Measurements from ENCODE around the gene ITGBL1. TPM values are rescaled to one million over a fixed set of nuclear protein-coding genes. Genes with fewer than 3 reads are reported as not detected.

The ITGBL1 gene
- total RNA-seq, 1 experiment from 2014 or later: 0.22 TPM

GRCh38 chr13:101465877-101466276 lies 13.4 kb downstream of the ITGBL1 start:
- H3K9me3 Mint-ChIP-seq: peaks cover under 1% of the 10 kb centered on the region
- H3K4me3 Mint-ChIP-seq: no peak overlapping the region
- ATAC-seq: no peak
- TF ChIP-seq NFYB (CRISPR knock-in tag; conservative IDR thresholded peaks at IDR 0.05; ENCODE audit: low read depth) (no peak), E2F4 (CRISPR knock-in tag; IDR thresholded peaks at IDR 0.05; ENCODE audit: borderline replicate concordance, low read depth) (no peak), IRF2 (CRISPR knock-in tag; IDR thresholded peaks at IDR 0.05; ENCODE audit: borderline replicate concordance, low read depth) (no peak), RELA (CRISPR knock-in tag; IDR thresholded peaks at IDR 0.05; ENCODE audit: borderline replicate concordance) (no peak), KAT7 (CRISPR knock-in tag; IDR thresholded peaks at IDR 0.05; ENCODE audit: borderline replicate concordance) (no peak), RORB (CRISPR knock-in tag; IDR thresholded peaks at IDR 0.05) (no peak), HMGA2 (CRISPR knock-in tag; IDR thresholded peaks at IDR 0.05) (no peak), NFE2L1 (CRISPR knock-in tag; IDR thresholded peaks at IDR 0.05) (no peak), ZNF138 (CRISPR knock-in tag; conservative IDR thresholded peaks at IDR 0.05) (no peak), SP1 (CRISPR knock-in tag; conservative IDR thresholded peaks at IDR 0.05) (no peak), MYBL2 (CRISPR knock-in tag; IDR thresholded peaks at IDR 0.05) (no peak), E2F5 (CRISPR knock-in tag; IDR thresholded peaks at IDR 0.05) (no peak), TCF7 (CRISPR knock-in tag; IDR thresholded peaks at IDR 0.05; ENCODE audit: low read depth) (no peak), NR2C2 (CRISPR knock-in tag; IDR thresholded peaks at IDR 0.05) (no peak), FOXJ3 (CRISPR knock-in tag; IDR thresholded peaks at IDR 0.05; ENCODE audit: borderline replicate concordance) (no peak), SMAD4 (CRISPR knock-in tag; IDR thresholded peaks at IDR 0.05) (no peak), ZNF396 (CRISPR knock-in tag; IDR thresholded peaks at IDR 0.05; ENCODE audit: borderline replicate concordance) (no peak)
- H3K27ac Mint-ChIP-seq: no peak overlapping the region
- H3K4me1 Mint-ChIP-seq: no peaks in the 10 kb centered on the region
- POLR2A ChIA-PET: no interaction called here
- no peak for DNase-seq (ENCODE audit: low spot score)
- CTCF ChIA-PET: no interaction called here
- no peaks in the 10 kb centered on the region for H3K36me3 Mint-ChIP-seq
- no peaks in the 10 kb centered on the region for H3K27me3 Mint-ChIP-seq (ENCODE audit: low read depth)

GRCh38 chr13:101467415-101467814 lies 14.9 kb downstream of the ITGBL1 start:
- Mint-ChIP-seq H3K9me3 (no peaks in the 10 kb centered on the region), H3K27me3 (ENCODE audit: low read depth) (no peaks in the 10 kb centered on the region), H3K4me1 (no peaks in the 10 kb centered on the region), H3K4me3 (no peak overlapping the region), H3K27ac (no peak overlapping the region), H3K36me3 (no peaks in the 10 kb centered on the region)
- POLR2A ChIA-PET: interaction anchor here (0.6 kb wide), 1 partner anchor 255 kb away, joined by 3 read pairs; no protein-coding TSS in a partner anchor
- ATAC-seq (no peak), DNase-seq (ENCODE audit: low spot score) (no peak)
- CTCF ChIA-PET: interaction anchor here (1.6 kb wide), 1 partner anchor 322 kb away, joined by 4 read pairs; no protein-coding TSS in a partner anchor
- TF ChIP-seq ZNF232 (CRISPR knock-in tag; IDR thresholded peaks at IDR 0.05): no peak
- TF ChIP-seq ZNF512 (CRISPR knock-in tag; IDR thresholded peaks at IDR 0.05; ENCODE audit: borderline replicate concordance): no peak
- no peak for TF ChIP-seq MAX (CRISPR knock-in tag; IDR thresholded peaks at IDR 0.05)
- TF ChIP-seq GTF2I (CRISPR knock-in tag; conservative IDR thresholded peaks at IDR 0.05): no peak
- TF ChIP-seq GRHL2 (CRISPR knock-in tag; IDR thresholded peaks at IDR 0.05; ENCODE audit: insufficient replicate concordance, severe bottlenecking): no peak
- TF ChIP-seq E2F4 (CRISPR knock-in tag; IDR thresholded peaks at IDR 0.05; ENCODE audit: borderline replicate concordance, low read depth): no peak
- TF ChIP-seq ERG (CRISPR knock-in tag; IDR thresholded peaks at IDR 0.05): no peak
- no peak for TF ChIP-seq ZNF423 (CRISPR knock-in tag; IDR thresholded peaks at IDR 0.05)
- no peak for TF ChIP-seq STAT6 (CRISPR knock-in tag; conservative IDR thresholded peaks at IDR 0.05; ENCODE audit: low read depth)
- no peak for TF ChIP-seq SMAD4 (CRISPR knock-in tag; IDR thresholded peaks at IDR 0.05)
- no peak for TF ChIP-seq ZNF138 (CRISPR knock-in tag; conservative IDR thresholded peaks at IDR 0.05)
- no peak for TF ChIP-seq SMAD3 (CRISPR knock-in tag; IDR thresholded peaks at IDR 0.05; ENCODE audit: borderline replicate concordance)
- TF ChIP-seq GABPB1 (CRISPR knock-in tag; IDR thresholded peaks at IDR 0.05): no peak
